Fibroblast of lung (primary cell): ENCODE measurements around the gene GUCA1C. TPM values are rescaled to one million over a fixed set of nuclear protein-coding genes. Genes with fewer than 3 reads are reported as not detected.

Experiments used
- DNase-seq, 2 donors: peaks; one replicate each; pipeline versions ENCODE4 v3.0.0 to v3.0.0-alpha.2; 2010; ENCODE audit warnings: low read depth in 2 of 2
- H2AFZ ChIP-seq: 2 replicates; pipeline ENCODE4 v1.5.1; 2012; ENCODE audit warnings: low read length, control low read depth, inconsistent platforms
- H3K27ac ChIP-seq: 2 replicates; pipeline ENCODE4 v1.5.1; 2011; ENCODE audit warnings: low read length, control low read depth; ENCODE audit not compliant: insufficient read depth
- H3K27me3 ChIP-seq: 2 replicates; pipeline ENCODE4 v1.5.1; 2011; ENCODE audit warnings: mild to moderate bottlenecking, low read length; ENCODE audit not compliant: control insufficient read depth, insufficient read depth
- H3K36me3 ChIP-seq: 2 replicates; pipeline ENCODE4 v1.5.1; 2011; ENCODE audit warnings: low read length; ENCODE audit not compliant: control insufficient read depth, insufficient read depth
- H3K4me1 ChIP-seq: 2 replicates; pipeline ENCODE4 v1.5.1; 2011; ENCODE audit warnings: low read length; ENCODE audit not compliant: control insufficient read depth, insufficient read depth; ENCODE audit errors: extremely low read depth
- H3K4me2 ChIP-seq: 2 replicates; pipeline ENCODE4 v1.5.1; 2011; ENCODE audit warnings: low read length, control low read depth; ENCODE audit not compliant: insufficient read depth; ENCODE audit errors: extremely low read depth
- H3K4me3 ChIP-seq, 4 experiments: fragments of 200-600 bp in 1 of 4; sonication (generic) in 1 of 4; replicated peaks in 1 of 4; 2 replicates each; pipeline ENCODE4 v1.5.1; 2011 to 2016; ENCODE audit warnings: low read length in 4 of 4, low read depth in 3 of 4, mild to moderate bottlenecking in 3 of 4, control low read depth in 2 of 4, inconsistent platforms in 1 of 4, mixed read lengths in 1 of 4; ENCODE audit not compliant: insufficient read depth in 1 of 4; ENCODE audit errors: control extremely low read depth in 1 of 4
- H3K79me2 ChIP-seq: 2 replicates; pipeline ENCODE4 v1.5.1; 2012; ENCODE audit warnings: mild to moderate bottlenecking, low read length, inconsistent platforms; ENCODE audit not compliant: control insufficient read depth, insufficient read depth
- H3K9ac ChIP-seq: 2 replicates; pipeline ENCODE4 v1.5.1; 2011; ENCODE audit warnings: mild to moderate bottlenecking, low read length, control low read depth; ENCODE audit not compliant: insufficient read depth
- H3K9me3 ChIP-seq: 2 replicates; pipeline ENCODE4 v1.5.1; 2012; ENCODE audit warnings: low read depth, low read length; ENCODE audit not compliant: control insufficient read depth, insufficient read depth
- H4K20me1 ChIP-seq: 2 replicates; pipeline ENCODE4 v1.5.1; 2011; ENCODE audit warnings: low read length; ENCODE audit not compliant: control insufficient read depth, insufficient read depth; ENCODE audit errors: extremely low read depth
- CTCF ChIP-seq, 2 donors: IDR thresholded peaks in 1 of 2; conservative IDR thresholded peaks in 1 of 2; 1 replicate in 1 of 2; 2 replicates in 1 of 2; pipeline ENCODE4 v1.5.1; 2011 to 2012; ENCODE audit warnings: low read length in 2 of 2, control low read depth in 1 of 2, inconsistent platforms in 1 of 2, low read depth in 1 of 2, mild to moderate bottlenecking in 1 of 2
- EZH2 ChIP-seq: IDR thresholded peaks from 2 replicates; pipeline ENCODE4 v1.5.1; 2012; ENCODE audit warnings: low read length, control low read depth, mild to moderate bottlenecking; ENCODE audit errors: missing control alignments
- polyA plus RNA-seq, 2 donors: library from polyadenylated mRNA; depleted of rRNA in 1 of 2; stranded (reverse) in 1 of 2; unstranded in 1 of 2; fragments of >200 nt; gene quantifications; 2 replicates each; pipeline ENCODE4 v1.2.1, GENCODE V29; 2011 to 2012; ENCODE audit warnings: missing spikeins in 1 of 2
- total RNA-seq: library from RNA; depleted of rRNA; stranded (reverse); fragments of >200 nt; gene quantifications from 2 replicates; pipeline ENCODE4 v1.2.1, GENCODE V29; 2014

GUCA1C gene
- total and polyA plus RNA-seq, 2 donors (not counting 1 experiment from before 2014, with no cell fraction given) = not detected

- no peak overlapping the region for H3K27ac ChIP-seq
- no peaks in the 10 kb centered on the region for H3K79me2 ChIP-seq
- no peaks in the 10 kb centered on the region for H4K20me1 ChIP-seq
- H3K36me3 ChIP-seq = no peaks in the 10 kb centered on the region
- H3K4me2 ChIP-seq = no peak overlapping the region
- no peaks in the 10 kb centered on the region for H3K4me1 ChIP-seq
- DNase-seq = no peak
- H3K4me3 ChIP-seq = no peak overlapping the region
- no peak for TF ChIP-seq EZH2
- TF ChIP-seq CTCF (conservative IDR thresholded peaks at IDR 0.05 in 1 of 2, IDR thresholded peaks at IDR 0.05 in 1 of 2; ENCODE audit: low read depth in 1 of 2, low read length in 2 of 2) = no peak
- no peak overlapping the region for H2AFZ ChIP-seq
- no peaks in the 10 kb centered on the region for H3K9me3 ChIP-seq
- H3K9ac ChIP-seq = no peak overlapping the region
- H3K27me3 ChIP-seq = no peaks in the 10 kb centered on the region
These were observed 18.8 kb upstream of the GUCA1C start for GRCh38 chr3:108972482-108972881.

GRCh38 chr3:108970561-108970960, 16.9 kb upstream of the GUCA1C start:
- DNase-seq = peak in 1 of 2 donors; percentile 43
- H3K9me3 ChIP-seq = no peaks in the 10 kb centered on the region
- H3K36me3 ChIP-seq = no peaks in the 10 kb centered on the region
- no peak overlapping the region for H3K9ac ChIP-seq
- no peaks in the 10 kb centered on the region for H3K79me2 ChIP-seq
- H2AFZ ChIP-seq = no peak overlapping the region
- no peak overlapping the region for H3K27ac ChIP-seq
- no peaks in the 10 kb centered on the region for H3K4me1 ChIP-seq
- TF ChIP-seq CTCF (conservative IDR thresholded peaks at IDR 0.05 in 1 of 2, IDR thresholded peaks at IDR 0.05 in 1 of 2; ENCODE audit: low read depth in 1 of 2, low read length in 2 of 2) = no peak
- no peak for TF ChIP-seq EZH2
- H3K4me3 ChIP-seq = no peak overlapping the region
- no peak overlapping the region for H3K4me2 ChIP-seq
- no peaks in the 10 kb centered on the region for H3K27me3 ChIP-seq
- no peaks in the 10 kb centered on the region for H4K20me1 ChIP-seq

GRCh38 chr3:108966773-108967172, 13.1 kb upstream of the GUCA1C start:
- Histone ChIP-seq H3K9ac (no peak overlapping the region), H3K36me3 (no peaks in the 10 kb centered on the region), H3K27me3 (no peaks in the 10 kb centered on the region), H3K4me3 (no peak overlapping the region), H3K27ac (no peak overlapping the region), H3K4me2 (no peak overlapping the region), H3K79me2 (no peaks in the 10 kb centered on the region), H4K20me1 (no peaks in the 10 kb centered on the region), H2AFZ (no peak overlapping the region), H3K9me3 (no peaks in the 10 kb centered on the region), H3K4me1 (no peaks in the 10 kb centered on the region)
- DNase-seq = no peak
- no peak for TF ChIP-seq EZH2
- no peak for TF ChIP-seq CTCF (conservative IDR thresholded peaks at IDR 0.05 in 1 of 2, IDR thresholded peaks at IDR 0.05 in 1 of 2; ENCODE audit: low read depth in 1 of 2, low read length in 2 of 2)
